ENCODE results near the gene CASK.
"Not testable (repeated sequence)": the region's sequence is repeated elsewhere in the genome, so short reads cannot be mapped to it uniquely, and the experiment has no call there.

CASK gene

GRCh38 chrX:41543668-41544067 lies 379.7 kb downstream of the CASK start:
- DNase-seq: no peak

DNA sequence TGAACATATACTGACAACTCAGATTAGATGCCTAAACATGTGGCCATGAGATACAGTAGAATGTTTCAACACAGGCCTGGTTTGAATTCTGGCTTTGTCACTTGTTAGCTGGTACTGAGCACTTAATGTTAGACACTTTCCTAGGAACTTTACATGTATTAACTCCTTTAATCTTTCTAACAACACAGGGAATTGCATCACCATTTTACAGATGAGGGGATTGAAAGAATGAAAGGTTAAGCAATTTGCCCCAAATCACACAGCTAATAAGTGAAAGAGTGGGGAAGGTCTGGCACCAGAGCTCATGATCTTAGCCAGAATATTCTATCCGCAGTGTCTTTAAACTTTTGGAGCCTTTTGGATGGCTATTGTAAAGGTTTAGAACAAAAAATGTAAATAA lies 380.3 kb downstream of the CASK start:
- no peak for DNase-seq

- no peak for DNase-seq
These were observed 380.8 kb downstream of the CASK start for GRCh38 chrX:41542536-41542935.

DNA sequence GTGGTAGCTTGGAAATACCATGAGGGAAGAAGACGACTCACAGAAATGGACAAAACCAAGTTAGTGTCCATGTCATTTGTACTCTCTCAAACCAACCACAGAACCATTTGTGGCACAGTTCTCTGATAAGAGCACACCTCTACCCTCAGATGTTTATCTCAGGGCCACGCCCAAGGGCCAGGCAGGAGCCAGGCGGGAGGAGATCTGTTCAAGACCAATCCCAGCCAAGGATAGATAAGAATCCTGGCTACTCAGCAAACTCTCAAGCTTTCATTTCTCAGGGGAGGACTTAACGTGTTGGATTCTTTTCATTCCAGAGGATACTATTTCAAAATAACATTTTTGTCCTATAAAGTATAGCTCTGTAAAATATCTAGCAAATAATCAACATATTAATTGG lies 381.2 kb downstream of the CASK start:
- no peak for DNase-seq

GRCh38 chrX:41541386-41541785 lies 382.0 kb downstream of the CASK start:
- DNase-seq: no peak

GRCh38 chrX:41538707-41539106 lies 384.6 kb downstream of the CASK start:
- no peak for DNase-seq

DNA sequence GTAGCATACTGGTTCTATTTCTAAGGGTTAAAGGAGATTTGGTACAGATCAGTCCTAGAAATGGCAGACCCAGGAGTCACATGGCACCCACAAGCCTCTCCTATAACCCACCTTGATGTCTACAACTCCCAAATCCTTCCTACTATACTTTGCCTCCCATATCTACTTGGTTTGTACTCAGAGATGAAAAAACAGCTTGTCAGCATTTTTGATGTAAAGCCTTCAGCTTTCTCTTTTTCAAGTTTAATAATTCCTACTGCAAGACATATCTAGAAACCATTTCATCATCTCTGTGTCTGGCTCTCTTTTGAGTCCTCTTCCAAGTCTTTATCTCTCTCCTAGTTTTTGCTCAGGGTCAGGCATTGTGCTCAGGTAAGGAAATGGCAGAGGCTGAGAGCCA lies 393.3 kb downstream of the CASK start:
- no peak for DNase-seq

GRCh38 chrX:41529221-41529620 lies 394.1 kb downstream of the CASK start:
- no peak for DNase-seq

- DNase-seq: no peak
These were observed 394.6 kb downstream of the CASK start for GRCh38 chrX:41528784-41529183.

GRCh38 chrX:41526925-41527324 lies 396.4 kb downstream of the CASK start:
- no peak for DNase-seq

- DNase-seq: no peak
These were observed 397.1 kb downstream of the CASK start for GRCh38 chrX:41526271-41526670.

DNA sequence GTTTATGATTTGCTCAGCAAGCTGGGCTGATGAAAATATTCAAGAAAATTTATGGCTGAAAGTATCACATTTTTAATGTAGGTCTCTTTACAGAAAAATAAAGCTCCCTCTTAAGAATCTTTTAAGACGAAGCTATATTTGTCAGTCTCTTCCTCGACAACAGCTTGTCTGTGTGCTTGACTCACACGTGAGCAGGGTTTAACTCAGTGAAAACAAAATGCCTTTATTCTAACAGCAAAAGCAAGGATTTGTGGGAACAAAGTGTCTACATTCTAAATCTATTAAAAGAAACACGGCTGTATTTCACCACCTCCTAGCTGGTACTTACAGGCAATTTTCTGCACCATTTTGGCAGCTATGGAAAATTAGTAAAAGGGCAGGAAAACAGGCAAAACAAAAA lies 400.7 kb downstream of the CASK start:
- no peak for DNase-seq

DNA sequence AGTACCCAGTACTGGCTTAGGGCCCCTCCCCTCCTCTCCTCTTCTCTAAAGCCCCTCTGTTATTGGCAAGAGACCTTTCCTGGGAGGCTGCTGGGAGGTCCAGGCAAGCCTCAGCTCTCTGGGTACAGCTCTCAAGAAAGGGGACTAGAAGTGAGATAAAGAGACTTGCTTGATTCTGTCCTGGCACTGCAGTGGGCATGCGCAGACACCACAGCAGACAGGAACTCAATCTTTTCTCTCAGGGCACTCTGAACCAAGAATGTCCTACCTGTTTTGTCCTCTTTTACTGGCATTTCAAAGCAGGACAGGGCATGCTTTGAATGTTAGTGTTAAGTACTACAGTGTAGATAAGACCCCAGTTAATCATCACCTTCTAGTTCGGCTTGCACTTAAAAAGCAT lies 401.3 kb downstream of the CASK start:
- no peak for DNase-seq

DNA sequence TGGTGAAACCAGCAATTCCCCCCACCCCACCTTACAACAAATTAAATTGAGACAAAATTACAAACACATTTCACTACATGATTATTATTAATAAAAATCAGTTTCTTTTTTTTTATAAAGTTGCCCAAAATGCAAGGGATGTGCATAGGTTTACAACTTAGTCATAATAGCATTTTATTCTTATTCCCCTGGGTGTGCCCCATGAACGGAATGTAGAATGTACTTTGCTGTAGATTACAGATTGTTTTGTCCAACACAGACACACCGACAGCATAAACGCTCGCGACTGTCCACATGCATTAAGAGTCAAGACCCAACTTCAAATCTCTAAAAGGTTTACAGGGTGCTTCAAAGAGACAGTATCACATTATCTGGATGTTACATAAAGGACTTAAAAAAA lies 403.9 kb downstream of the CASK start:
- DNase-seq: no peak

GRCh38 chrX:41518841-41519220 lies 404.5 kb downstream of the CASK start:
- DNase-seq: no peak

- peak; percentile 16 for DNase-seq
These were observed 405.1 kb downstream of the CASK start for GRCh38 chrX:41518127-41518840.

GRCh38 chrX:41516999-41517765 lies 406.2 kb downstream of the CASK start:
- DNase-seq: no peak

- DNase-seq: no peak
These were observed 406.9 kb downstream of the CASK start for GRCh38 chrX:41516456-41516855.

DNA sequence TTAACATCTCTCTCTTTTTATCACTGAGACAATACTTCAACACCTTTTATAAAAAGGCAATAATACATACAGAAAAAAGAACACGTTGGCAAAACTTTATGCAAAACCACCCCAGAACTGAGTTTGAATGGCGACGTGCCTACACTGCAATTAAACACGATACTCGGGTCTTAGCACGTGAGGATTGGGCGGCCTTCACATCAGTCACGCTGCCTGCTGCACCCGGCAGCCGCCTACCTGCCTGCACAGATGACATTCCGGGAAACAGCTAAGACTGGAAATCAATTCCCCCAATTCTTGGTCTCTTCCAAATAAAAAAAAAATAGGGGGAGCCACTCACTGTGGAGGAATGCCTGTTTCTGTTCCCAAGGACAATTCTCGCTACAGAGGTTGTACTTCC lies 408.0 kb downstream of the CASK start:
- DNase-seq: no peak

GRCh38 chrX:41514179-41514578 lies 409.2 kb downstream of the CASK start:
- no peak for DNase-seq

- DNase-seq: not testable (repeated sequence)
These were observed 410.5 kb downstream of the CASK start for GRCh38 chrX:41512853-41513252.

DNA sequence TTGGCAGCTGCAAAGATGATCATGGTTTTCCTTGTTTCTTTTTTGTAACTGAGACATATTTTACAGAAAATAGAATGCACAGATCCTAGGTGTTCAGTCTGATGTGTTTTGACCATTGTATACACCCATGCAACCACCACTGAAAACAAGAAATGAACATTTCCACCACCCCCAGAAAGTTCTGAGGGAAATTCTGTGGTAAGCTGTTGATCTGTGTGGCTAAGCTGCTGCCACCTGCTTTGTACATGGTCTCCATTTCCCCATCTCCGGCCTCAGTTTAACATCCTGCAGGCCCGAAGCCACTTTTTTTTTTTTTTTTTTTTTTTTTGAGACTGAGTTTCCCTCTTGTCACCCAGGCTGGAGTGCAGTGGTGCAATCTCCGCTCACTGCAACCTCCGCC lies 411.0 kb downstream of the CASK start:
- no peak for DNase-seq

GRCh38 chrX:41507919-41508318 lies 415.4 kb downstream of the CASK start:
- DNase-seq: no peak

DNA sequence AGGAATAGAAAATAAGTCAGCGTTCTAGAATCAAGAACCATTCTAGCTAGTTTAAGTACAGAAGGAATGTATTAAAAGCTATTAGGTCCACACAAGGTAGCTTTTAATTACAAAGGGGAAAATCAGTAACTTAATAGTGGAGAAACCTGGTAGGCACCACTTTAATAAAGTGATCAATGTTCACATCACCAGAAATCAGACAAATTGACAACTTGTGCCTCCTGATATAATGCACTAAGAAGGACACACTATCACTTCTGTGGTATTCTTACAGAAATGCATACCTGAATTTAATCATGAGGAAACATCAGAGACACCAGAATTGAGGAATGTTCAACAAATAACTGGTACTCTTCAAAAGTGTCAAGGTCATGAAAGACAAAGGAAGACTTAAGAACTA lies 421.4 kb downstream of the CASK start:
- DNase-seq: no peak

DNA sequence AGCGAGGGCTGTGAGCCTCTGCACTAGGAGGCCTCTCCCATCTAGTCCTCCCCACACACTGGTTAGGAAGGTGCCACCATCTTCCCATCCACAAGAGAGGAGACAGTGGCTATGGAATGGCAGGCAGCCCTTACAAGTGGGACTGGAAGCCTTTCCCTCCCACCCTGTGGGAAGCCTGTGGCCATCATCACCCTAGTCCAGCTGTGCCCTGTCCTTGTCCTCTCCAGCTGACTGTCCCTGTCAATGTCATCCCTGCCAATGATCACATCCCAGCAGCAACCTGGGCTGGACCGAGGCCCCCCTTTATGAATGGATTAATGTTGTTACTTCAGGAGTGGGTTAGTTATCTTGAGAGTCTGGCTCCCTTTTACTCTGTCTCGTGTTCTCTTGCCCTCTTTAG lies 423.4 kb downstream of the CASK start:
- DNase-seq: no peak
